GM18526 (cell line): ENCODE results near the gene GALNTL6.

Experiments
- POLR2A ChIP-seq: IDR thresholded peaks from 3 replicates; pipeline ENCODE4 v1.6.1; 2011; ENCODE audit not compliant: insufficient read length; ENCODE audit errors: extremely low read depth

GALNTL6 gene

DNA sequence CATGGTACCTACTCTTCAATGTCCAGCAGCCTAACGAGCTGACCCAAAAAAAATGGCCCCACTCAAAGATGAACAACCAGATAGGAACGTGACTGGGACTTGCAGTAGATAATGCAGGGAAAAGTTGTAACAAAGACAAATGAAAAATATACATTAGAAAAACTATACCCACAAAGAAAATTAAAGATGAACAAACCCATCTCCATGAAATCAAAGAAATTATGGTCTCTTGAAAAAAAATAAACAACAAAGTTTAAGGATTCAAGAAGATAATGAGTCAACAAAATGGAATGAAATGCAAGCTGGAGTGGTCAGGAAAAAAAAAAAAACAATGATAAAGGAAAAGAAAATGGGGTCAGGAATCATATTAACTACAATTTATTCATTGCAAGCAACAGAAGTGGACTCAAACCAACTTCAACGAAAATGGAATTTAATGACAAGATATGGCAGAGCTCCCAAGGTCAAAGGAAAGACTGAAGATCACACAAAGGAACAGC is 1045.6 kb downstream of the GALNTL6 start:
- no peak for TF ChIP-seq POLR2A

DNA sequence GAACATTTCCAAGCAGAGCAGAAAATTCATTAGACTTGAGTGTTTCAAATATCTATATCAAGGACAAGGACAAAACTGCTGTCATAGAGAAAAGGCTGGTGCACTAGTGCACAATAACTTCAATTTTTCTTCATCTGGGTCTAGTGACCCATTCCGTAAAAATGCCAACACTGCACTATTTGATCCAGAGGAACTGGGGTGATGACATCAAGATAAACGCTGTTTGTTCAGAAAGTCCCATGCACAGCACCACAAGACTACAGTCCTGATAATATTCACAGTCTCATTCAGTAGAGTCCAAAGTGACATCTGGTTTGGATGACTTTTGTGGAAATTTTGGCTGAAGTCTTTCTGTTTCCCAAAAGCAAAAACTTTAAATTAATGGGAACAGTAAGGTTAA is 1051.9 kb downstream of the GALNTL6 start:
- TF ChIP-seq POLR2A = no peak

DNA sequence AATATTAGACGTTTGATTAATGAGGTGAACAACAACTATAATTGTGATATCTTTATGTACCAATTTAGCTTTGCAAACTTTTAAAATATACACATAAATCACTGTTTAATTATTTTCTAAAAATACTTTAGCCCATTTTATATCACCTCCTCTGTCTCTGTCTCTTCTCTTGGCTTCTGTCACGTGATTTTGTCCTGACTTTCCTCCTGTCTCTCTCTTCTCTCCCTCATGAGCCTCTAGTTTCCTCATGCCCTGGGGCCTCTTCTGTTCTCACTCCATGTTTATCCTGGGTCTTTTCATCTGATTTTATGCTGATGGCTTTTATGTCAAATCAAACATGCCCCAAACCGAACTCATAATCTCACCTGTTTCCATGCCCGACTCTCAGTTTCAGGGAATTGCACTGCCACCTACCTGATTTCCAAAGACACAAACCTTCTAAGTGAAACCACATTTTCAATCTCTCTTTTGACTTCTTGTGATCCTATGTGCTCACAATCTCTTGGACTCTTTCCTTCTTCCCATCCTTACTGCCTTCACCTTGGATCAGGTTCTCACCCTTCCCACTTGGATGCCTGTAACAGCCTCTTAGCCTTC is 1052.4 kb downstream of the GALNTL6 start:
- TF ChIP-seq POLR2A = no peak

DNA sequence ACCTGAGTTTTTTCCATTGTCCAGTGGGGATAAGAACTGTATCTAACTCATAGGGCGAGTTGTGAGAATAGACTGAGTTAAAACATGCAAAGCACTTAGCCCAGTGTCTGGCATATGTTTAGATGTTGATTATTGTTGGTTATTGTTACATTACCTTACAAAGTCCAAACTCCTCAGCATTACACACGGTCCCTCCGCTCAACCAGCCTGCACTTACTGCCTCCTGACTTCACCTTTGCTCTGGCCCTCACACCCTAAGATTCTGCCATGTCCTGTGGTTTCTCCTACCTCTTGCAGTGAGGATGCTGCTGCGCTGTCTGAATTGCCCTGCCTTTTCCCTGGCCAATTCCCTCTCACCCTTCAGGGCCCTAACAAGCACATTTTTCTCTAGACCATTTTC is 1053.2 kb downstream of the GALNTL6 start:
- no peak for TF ChIP-seq POLR2A

DNA sequence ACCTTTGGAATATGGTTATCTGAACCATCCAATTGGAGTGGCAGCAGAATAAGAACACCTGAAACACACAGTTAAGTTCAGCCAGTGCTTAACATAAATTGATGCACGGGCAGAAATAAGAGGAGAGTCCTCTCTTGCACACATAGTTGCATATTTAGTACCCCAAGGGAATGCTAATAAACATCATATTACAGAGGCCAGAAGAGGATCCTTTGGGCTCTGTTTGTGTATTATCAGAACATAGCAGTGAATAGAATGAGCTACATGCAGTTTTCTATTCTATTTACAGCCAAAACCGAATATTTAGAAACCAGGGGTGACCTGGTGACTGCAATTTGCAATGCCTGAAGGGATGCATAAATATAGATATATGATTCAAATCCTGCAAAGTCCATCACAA is 1054.6 kb downstream of the GALNTL6 start:
- no peak for TF ChIP-seq POLR2A

DNA sequence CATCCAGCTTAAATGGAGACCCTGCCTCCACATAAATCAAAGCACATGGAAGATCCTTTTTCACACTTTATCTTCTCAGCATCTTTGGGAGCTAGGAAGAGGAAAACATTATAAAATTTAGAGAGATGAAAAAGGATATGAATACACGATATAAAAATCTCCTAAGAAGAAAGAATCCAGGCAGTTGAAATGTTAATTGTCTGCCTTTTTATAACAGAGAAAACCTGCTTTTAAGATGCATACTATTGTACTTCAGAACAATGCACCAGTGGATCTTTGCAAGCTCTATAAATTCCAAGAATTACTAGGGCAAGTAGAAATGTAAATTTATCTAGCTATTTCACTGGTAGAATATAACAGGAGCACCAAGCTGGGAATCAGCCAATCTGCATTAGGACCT is 1055.1 kb downstream of the GALNTL6 start:
- no peak for TF ChIP-seq POLR2A

DNA sequence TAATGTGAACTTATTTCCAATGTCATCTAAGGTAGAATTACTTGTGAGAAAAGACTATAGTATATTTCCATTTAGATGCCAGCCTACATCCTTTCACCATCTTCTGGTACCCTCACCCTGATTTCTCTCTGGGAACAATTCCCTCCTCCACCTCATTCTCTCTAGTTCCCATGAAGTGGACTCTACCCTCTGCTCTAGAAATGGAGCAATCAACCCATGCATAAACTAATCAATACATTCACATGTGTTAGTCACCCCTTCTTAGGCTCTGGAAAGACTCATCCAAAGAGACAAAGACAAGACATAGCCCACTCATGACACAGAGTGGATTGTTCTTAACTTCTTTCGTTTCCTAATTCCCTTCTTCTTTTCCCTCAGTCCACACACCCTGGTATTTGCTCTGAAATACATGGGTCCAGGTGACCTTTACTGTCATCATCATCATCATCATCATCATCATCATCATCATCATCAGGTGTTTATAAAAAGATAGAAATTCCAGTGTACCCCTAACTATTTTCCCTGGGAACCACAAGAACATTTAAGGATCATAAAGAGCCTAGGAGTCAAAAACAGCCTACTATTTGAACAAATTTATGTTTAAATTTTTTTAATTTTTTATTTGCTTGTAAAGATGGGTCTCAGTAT is 1056.5 kb downstream of the GALNTL6 start:
- TF ChIP-seq POLR2A = no peak

DNA sequence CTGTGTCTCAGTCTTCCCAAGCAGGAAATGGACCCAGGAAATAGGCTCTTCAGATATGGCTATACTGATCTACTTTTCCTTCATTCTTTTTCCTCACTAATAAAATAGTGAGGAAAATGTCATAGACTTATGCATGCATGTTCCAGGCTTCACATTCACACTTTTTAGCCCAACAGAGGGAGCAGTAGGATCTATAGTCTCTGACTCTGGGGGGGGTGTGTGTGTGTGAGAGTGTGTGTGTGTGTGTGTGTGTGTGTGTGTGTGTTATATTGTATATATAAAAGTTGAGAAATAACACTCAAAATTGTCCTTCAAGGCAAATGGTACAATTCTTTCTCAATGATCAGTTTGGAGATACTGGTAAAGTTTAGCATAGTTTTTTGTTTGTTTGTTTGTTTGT is 1058.2 kb downstream of the GALNTL6 start:
- TF ChIP-seq POLR2A = no peak

DNA sequence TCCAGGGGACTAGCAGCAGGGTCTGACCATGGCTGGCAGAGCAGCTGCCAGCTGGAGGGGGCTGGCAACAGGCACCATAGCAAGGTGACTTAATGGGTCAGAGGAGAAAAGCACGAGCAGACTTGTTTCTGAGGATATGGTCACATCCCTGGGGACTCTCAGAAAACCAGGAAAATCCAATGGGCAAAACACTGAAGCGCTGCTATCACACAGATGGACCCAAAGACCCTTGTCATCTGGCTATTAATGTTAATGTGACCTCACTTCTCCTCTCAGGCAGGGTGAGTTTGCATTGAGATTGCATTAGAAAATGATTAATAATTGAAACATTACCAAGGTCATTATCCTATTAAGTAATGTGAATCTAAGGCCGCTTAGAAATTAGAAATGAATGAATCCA is 1061.7 kb downstream of the GALNTL6 start:
- no peak for TF ChIP-seq POLR2A

DNA sequence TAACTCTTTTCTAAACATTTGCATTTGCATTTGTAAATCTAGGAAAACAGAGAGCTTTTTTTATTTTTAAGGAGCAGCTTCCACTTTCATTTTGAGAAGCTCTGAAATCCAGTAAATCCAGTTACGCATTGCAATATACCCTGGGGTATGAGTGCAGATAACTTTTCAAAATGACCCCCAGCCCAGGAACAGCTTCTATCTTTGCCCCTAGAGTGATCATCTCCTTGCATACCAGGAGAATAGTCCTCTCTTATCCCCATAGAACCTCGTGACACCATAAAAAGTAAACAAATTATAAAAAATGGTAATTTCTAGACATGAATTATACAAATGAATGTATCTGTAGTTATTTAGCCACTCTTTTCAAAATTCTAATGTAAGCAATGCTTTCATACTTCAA is 1063.2 kb downstream of the GALNTL6 start:
- TF ChIP-seq POLR2A = no peak

DNA sequence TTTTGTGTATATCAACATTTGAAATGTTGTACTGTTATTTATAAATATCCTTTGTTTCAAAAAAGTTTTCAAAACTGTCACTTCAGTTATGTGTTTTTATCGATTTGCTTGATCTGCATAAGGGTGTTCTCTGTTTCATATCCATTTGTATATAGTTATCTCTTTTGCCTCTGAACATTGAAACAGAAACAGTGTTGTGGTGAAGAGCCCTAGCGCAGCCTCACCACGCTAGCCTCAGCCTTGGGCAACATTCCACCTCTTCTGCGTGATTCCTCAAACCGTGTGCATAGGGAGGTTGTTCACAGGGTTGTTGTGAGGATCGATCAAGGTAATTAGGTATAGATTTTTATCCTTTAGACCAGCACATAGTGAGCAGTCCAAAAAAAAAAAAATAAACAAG is 1068.4 kb downstream of the GALNTL6 start:
- no peak for TF ChIP-seq POLR2A

DNA sequence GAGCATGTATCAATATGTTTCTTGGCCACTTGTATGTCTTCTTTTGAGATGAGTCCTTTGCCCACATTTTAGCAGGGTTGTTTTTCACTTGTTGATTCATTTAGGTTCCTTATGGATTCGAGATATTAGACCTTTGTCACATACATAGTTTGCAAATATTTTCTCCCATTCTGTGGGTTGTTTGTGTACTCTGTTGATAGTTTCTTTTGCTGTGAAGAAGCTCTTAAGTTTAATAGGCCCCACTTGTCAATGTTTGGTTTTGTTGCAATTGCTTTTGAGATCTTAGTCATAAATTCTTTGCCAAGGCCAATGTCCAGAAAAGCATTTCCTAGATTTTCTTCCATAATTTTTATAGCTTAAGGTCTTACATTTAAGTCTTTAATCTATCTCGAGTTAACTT is 1074.8 kb downstream of the GALNTL6 start:
- no peak for TF ChIP-seq POLR2A

DNA sequence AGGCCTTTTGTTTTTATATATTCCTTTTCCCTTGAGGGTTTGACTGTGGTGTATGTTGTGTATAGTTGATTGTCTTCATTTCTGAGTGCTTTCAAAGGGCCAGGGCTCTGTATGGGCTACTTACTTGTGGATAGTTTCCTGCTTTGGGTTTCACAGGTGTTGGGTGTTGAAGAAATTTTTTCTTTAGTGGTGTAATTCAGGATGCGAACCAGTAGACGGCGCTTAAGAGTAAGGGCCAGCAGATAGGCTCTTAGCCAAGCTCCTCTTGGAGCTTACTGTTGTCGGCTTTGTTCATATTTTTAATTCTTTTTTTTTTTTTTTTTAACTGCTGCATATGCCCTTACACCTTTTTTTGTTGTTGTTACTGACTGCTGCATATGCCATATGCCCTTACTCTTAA is 1079.1 kb downstream of the GALNTL6 start:
- TF ChIP-seq POLR2A = no peak

DNA sequence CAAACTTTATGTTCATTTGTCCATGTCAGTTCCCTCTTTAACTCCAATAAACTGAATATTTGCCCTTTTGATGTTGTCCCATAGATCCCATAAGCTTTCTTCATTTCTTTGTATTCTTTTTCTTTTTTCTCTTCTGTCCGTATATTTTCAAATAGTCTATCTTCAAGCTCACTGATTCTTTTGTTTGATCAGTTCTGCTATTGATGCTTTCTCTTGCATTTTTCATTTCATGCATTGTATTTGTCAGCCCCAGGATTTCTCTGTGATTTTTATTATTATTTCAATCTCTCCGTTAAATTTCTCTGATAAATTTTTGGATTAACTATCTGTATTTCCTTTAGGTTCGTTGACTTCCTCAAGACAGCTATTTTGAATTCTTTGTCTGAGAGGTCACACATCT is 1082.5 kb downstream of the GALNTL6 start:
- TF ChIP-seq POLR2A = no peak

DNA sequence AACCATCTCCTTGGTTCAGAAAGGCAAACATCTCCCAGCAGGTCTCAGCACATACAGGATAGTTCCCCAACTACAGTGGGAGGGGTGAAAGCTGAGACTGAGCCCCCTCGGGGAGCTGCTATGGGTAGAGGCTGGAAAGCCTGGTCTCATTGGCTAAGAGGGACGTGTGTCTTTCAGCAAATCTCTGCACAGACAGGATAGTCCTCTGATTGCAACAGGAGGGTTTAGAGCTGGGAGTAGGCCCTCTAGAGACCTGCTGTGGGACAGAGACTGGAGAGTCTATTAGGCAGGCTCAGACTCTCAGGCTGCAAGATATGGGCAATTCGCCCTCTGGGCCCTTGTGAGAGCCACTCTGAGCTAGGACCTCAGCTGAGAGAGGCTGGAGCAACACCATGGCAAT is 1083.8 kb downstream of the GALNTL6 start:
- no peak for TF ChIP-seq POLR2A

DNA sequence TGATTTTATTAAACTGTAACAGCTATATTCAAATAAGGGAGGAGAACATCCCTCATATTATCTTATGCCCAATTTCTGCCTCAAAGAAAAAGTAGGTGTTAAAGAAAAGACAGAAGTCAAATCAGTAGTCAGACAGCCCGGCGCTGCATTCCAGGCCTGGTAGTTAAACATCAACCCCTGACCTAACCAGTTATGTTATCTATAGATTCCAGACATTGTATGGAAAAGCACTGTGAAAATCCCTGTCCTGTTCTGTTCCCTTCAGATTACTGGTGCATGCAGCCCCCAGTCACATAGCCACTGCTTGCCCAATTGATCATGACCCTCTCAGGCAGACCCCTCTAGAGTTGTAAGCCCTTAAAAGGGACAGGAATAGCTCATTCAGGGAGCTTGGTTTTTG is 1085.5 kb downstream of the GALNTL6 start:
- TF ChIP-seq POLR2A = no peak

DNA sequence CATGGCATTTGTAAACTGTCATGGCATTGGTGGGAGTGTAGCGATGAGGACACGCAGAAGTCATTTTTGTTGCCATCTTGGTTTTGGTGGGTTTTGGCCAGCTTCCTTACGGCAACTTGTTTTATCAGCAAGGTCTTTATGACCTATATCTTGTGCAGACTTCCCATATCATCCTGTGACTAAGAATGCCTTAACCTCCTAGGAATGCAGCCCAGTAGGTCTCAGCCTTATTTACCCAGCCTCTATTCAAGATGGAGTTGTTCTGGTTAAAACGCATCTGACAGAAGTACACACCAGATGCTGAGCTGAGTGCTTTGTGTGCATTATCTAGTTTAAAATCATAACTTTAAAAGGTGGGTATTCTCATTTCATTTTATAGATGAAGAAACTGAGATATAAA is 1086.7 kb downstream of the GALNTL6 start:
- TF ChIP-seq POLR2A = no peak

DNA sequence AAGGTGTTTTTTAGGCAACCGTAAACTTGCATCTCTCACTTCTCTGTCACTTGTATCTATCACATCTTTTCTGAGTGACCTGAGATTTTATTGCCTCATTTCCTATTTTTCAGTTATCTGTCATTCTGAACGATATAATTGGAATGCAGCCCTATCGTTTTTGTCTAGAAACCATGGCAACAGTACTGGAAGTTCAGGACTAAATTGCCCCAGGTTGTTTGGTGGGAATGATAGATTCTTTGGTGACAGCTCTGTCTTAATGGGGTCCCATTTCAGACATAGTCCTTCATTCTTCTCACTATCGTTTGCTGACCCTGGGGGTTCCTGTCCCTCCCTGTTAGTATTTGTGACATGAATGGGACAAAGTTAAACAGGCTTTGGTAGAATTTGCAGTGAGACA is 1087.7 kb downstream of the GALNTL6 start:
- no peak for TF ChIP-seq POLR2A

DNA sequence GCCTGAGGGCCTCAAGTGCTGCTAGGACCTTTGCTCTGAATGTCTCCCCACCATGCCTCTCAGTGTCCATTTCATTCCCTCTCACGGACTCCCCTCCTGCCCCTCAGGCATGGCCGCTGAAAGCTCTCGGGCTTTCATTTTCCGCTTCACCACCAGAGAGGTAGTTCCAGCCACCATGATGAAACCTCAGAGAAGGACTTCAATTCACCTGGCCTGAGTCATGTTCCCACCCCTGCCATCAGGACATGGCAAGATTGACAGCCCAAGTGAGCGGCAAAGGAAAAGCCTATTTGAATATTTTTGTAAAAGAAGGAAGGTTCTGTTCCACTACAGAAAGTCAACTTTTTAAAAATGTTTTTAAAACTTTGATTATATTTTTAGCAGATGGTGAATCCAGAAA is 1106.1 kb downstream of the GALNTL6 start:
- TF ChIP-seq POLR2A = no peak
